Bronchial epithelial cell (primary cell): ENCODE results near the gene SPOCD1. TPM values are rescaled to one million over a fixed set of nuclear protein-coding genes. Genes with fewer than 3 reads are reported as not detected.
A peak's percentile ranks its signal among the peaks of the same experiment; 100 is the strongest.

Source experiments
- DNase-seq: peaks from one replicate; pipeline ENCODE4 v3.0.0-alpha.2; 2010; ENCODE audit warnings: low read depth
- FAIRE-seq: peaks from 2 replicates; lab custom pipeline; 2011; peaks lifted over from hg19 to GRCh38; lab: Jason Lieb, UNC
- H3K27me3 ChIP-seq: 2 replicates; pipeline ENCODE4 v1.5.1; 2011; ENCODE audit warnings: low read length; ENCODE audit not compliant: control insufficient read depth, insufficient read depth
- H3K36me3 ChIP-seq: 2 replicates; pipeline ENCODE4 v1.5.1; 2011; ENCODE audit warnings: low read length; ENCODE audit not compliant: control insufficient read depth, insufficient read depth
- H3K4me3 ChIP-seq: 2 replicates; pipeline ENCODE4 v1.5.1; 2011; ENCODE audit warnings: mild to moderate bottlenecking, low read depth, low read length, control low read depth
- total RNA-seq: library from RNA; depleted of rRNA; stranded (reverse); fragments of >200 nt; gene quantifications from 2 replicates; pipeline ENCODE4 v1.2.1, GENCODE V29; 2014
- TF ChIP-seq, protein P1 (sequence below): IDR thresholded peaks from 2 replicates; pipeline ENCODE4 v1.5.1; 2011; ENCODE audit warnings: mild to moderate bottlenecking, moderate library complexity, low read length, control low read depth, inconsistent platforms; ENCODE audit not compliant: insufficient read depth, severe bottlenecking

SPOCD1 gene
- total RNA-seq, 1 donor from 2014 or later = 1.1 TPM

DNA sequence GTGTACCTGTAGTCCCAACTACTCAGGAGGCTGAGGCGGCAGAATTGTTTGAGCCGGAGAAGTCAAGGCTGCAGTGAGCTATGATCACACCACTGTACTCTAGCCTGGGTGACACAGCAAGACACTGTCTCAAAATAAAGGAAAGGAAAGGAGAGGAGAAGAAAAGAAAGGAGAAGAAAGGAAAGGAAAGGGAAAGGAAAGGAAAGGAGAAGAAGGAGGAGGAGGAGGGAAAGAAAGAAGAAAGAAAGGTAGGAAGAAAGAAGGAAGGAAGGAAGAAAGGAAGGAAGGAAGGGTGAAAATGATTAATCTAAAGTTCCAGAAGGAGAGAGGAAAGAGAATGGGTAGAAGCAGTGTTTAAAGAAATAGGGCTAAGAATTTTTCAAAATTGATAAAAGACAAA is 12.2 kb downstream of the SPOCD1 start:
- no peaks in the 10 kb centered on the region for H3K36me3 ChIP-seq
- no peak overlapping the region for H3K4me3 ChIP-seq
- H3K27me3 ChIP-seq = no peaks in the 10 kb centered on the region
- FAIRE-seq = no peak
- TF ChIP-seq, protein P1, sequence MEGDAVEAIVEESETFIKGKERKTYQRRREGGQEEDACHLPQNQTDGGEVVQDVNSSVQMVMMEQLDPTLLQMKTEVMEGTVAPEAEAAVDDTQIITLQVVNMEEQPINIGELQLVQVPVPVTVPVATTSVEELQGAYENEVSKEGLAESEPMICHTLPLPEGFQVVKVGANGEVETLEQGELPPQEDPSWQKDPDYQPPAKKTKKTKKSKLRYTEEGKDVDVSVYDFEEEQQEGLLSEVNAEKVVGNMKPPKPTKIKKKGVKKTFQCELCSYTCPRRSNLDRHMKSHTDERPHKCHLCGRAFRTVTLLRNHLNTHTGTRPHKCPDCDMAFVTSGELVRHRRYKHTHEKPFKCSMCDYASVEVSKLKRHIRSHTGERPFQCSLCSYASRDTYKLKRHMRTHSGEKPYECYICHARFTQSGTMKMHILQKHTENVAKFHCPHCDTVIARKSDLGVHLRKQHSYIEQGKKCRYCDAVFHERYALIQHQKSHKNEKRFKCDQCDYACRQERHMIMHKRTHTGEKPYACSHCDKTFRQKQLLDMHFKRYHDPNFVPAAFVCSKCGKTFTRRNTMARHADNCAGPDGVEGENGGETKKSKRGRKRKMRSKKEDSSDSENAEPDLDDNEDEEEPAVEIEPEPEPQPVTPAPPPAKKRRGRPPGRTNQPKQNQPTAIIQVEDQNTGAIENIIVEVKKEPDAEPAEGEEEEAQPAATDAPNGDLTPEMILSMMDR = no peak
- no peak for DNase-seq

DNA sequence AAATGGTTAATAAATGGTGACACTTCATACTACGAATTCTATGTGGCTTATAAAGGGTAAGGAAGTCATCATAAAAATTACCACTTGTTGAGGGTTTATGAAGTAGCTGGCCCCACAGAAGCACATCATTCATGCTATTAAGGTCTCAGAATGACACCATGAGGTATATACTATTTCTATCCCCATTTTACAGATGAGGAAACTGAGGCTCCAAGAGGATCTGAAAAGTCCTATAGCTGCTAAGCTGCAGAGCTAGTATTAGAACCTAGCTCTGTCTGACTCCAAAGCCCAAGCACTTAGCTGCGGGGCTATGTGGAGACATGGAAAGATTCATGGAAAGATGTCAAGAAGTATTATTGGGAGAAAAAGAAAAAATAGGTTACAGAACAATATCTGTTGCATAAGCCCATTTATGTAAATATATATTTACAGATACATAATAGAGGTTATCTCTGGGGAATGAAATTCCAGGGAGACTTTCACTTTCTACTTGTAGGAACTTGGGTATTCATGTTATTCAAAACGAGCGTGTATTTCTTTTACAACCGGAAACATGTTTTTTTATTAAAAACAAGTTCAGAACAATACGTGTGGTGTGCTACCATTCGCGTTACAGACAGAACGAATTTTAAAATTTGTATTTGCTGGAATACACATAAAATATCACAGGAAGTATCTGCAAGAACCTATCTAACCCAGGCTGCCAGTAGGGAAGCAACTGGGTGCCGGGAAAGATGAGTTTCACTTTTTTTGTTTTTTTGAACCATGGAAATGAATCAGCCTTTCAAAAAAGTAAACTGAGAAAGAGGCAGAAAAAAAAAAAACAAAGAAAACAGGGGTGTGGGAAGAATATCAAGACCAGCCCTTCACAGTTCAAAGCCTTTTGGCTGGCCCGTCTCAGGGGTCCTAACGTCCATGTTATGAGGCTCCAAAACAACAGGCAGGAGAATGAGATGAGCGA is 13.4 kb downstream of the SPOCD1 start:
- no peak for FAIRE-seq
- TF ChIP-seq, protein P1 = no peak
- peak overlapping the region; percentile 7 for H3K4me3 ChIP-seq

DNA sequence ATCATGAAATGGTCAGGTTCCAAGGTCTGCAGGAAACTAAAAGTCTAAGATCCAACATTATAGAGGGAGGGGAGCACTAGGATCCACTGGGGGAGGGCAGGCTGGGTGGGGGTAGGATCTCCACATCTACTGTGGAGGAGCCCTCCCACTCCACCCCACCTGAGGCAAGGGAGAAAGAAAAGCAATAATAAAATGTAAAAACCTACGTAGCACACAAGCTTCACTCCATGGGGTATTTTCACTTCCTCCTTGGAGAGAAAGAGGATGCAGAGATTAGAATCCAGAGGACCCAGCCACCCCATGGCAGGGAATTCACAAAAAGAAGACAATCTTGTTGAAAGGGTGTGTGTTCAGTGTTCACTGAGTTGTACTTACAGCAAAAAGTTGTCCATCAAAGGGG is 14.4 kb downstream of the SPOCD1 start:
- TF ChIP-seq, protein P1 = no peak
- H3K27me3 ChIP-seq = no peaks in the 10 kb centered on the region
- no peaks in the 10 kb centered on the region for H3K36me3 ChIP-seq
- no peak overlapping the region for H3K4me3 ChIP-seq
- no peak for FAIRE-seq
- DNase-seq = no peak

More for the DNA sequence above, 13.4 kb downstream of the SPOCD1 start:
- H3K36me3 ChIP-seq = no peaks in the 10 kb centered on the region
- peak; percentile 17 for DNase-seq
- no peaks in the 10 kb centered on the region for H3K27me3 ChIP-seq

DNA sequence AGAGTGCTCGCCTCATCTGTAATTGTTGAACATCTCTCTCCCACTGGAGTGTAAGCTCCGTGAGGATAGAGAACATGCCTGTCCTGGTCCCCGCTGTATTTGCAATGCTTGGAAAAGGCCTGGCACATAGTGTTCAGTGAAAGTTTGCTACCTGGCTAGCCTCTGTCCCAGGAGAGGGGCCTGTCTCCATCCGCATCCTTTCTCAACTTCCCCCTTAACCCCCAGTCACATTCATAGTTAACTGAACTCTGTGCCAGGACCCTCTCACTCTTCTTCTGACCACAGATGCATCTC is 15.2 kb downstream of the SPOCD1 start:
- H3K36me3 ChIP-seq = no peaks in the 10 kb centered on the region
- no peak for FAIRE-seq

DNA sequence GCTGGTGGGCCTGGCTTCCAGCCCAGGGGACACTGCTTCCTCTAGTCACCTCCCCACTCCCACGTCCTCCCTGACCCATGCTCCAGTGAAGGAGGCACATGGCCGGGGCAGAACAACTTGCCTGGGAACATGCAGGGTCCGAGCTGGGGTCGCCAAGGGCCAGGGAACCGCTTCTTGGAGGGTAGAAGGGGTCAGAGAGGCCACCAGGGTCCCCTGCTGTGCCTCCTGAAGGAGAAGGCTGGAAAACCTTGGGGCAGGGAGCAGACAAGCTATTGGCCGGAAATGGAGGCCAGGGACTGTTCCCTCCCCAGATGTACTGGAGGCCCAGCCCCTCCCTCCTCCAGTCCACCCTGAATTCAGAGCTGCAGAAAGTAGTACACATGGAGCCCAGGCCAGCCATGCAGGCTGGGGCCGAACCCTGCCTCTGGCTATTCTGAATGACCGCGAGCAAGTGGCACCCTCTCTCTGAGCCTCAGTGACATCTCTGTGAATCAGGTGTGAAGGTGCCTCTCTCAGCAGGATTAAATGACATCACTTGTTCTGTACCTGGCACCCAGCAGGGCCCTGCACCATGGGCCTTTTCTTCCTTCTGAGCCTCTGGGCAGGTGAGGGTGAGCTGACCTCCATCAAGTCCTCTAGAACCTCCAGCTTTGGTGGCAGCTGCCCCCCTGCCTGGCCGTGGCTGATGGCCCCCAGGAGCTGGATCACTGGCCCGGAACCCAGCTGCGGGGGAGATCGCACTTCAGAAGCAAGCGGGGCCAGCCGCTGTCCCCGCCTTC is 15.7 kb downstream of the SPOCD1 start:
- FAIRE-seq = no peak
- TF ChIP-seq, protein P1 = no peak
- Histone ChIP-seq H3K27me3 (no peaks in the 10 kb centered on the region), H3K4me3 (no peak overlapping the region), H3K36me3 (no peaks in the 10 kb centered on the region)
- no peak for DNase-seq

More for the DNA sequence above, 15.2 kb downstream of the SPOCD1 start:
- no peaks in the 10 kb centered on the region for H3K27me3 ChIP-seq
- H3K4me3 ChIP-seq = no peak overlapping the region
- no peak for DNase-seq
- TF ChIP-seq, protein P1 = no peak
